COLO668 (cell line): Measurements from ENCODE around the gene ANKZF1.

ENCODE experiments used
- DNase-seq: peaks from one replicate; lab custom pipeline; 2025; ENCODE audit not compliant: unreplicated experiment; lab: John Stamatoyannopoulos, UW

The ANKZF1 gene

DNA sequence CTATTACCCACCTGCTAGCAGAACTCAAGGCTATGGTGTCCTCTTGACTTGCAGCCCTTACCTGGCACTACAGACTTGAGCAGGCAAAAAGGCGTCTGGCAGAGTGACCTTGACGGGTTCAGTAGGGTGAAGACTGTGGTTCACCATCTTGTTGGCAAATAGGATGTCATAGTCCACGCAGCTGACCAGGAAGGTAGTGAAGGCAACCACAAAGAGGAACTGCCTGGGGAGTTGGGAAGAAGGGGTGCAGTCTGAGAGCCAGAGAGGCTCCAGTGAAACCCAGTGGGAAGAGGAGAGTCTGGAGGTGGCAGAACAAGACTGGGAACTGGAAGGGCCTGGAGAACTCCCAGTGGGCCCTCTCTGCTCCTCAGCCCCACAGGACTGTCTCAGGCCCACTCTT is 4.3 kb upstream of the ANKZF1 start:
- no peak for DNase-seq

DNA sequence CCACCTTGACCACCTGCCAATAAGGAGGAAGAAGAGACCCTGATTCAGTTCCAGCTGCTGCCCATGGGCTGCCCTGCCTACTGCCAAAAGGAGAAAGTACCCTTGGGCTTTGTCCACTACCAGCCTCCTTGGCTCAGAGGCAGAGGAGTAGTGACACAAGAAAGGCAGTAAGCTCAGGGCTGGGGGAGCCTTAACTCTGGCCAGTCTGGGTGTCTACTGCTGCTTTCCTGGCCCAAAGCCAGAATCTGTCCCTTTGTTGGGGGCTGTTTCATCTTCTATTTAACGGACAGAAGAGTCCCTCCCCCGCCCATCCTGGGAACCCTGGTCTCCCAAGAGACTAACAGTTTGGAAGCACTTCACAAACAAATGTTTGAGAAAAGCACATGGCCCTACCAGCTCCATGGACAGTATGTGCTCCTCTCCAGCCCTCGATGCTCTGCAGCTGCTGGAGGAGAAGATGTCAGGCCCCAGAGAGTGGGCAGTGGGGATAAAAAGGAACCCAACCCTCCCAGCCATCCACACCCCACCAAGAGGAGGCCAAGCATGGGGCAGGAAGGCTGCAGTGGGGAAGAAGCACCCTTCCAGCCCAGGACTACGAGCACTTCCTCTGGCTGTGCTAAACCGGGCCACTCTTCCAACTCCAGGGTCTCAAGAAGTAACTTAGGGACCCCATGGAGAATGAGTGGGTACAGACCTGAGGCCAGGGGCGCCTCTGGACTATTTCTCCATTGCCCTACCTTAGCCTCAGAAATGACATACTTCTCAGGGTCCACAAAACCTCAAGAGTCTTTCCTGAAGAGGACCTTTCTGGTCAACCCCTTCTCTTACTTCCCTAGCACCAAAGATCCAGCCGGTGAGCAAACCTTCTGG is 1.3 kb upstream of the ANKZF1 start:
- DNase-seq = no peak

DNA sequence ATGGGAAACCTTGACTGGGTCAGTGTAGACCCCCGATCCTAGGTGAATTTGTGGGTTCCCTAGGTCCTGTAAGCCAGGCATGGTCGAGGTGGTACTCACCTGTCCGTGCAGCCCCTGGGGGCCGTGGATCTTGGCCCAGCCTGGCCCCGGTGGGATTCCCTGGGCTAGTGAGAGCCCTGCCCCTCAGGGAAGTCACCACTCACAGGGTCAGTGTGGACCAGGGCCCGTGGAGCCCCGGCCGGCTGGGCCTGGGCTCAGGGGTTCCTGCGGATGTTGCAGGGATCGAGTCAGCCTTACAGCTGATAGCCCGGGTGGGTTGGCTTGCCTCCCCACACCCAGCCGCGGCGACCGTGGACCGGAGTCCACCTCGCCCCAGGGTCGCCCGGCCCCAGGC is 698 bp upstream of the ANKZF1 start:
- no peak for DNase-seq

DNA sequence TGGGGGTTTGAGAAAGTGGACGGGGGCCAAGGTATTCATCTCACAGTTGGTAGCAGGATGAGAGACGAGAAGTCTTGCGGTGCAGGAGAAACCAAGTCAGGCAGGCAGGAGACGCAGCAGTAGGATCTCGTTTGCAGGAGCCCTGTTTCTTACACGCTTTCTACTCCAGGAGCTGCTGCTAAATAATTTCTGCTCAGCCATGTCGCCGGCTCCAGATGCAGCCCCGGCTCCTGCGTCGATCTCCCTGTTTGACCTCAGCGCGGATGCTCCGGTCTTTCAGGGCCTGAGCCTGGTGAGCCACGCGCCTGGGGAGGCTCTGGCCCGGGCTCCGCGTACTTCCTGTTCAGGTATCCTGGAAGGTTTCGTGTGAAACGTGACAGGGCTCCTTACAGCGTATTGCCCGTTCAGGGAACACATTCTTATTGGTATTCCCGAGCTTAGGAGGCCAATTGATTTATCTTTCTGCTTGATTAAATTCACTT is 494 bp downstream of the ANKZF1 start:
- DNase-seq = peak; percentile 67

DNA sequence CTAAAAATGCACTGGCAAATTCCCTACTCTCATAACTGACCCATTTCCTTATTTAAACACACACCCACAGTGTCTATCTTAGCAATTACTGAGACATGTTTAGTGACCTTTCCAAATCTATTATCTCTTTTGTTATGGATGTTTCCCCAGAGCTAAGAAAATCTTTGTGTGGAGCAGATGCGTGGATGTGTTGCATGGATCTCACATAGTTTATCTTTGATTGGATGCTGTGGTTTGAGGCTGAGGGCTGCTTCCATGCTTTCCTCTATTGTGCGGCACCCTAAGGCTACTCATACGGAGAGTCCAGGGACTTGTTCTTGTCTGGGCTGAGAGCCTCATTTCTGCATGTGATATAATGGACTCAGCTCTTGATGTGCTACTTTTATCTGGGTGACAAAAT is 4.7 kb downstream of the ANKZF1 start:
- DNase-seq = no peak

DNA sequence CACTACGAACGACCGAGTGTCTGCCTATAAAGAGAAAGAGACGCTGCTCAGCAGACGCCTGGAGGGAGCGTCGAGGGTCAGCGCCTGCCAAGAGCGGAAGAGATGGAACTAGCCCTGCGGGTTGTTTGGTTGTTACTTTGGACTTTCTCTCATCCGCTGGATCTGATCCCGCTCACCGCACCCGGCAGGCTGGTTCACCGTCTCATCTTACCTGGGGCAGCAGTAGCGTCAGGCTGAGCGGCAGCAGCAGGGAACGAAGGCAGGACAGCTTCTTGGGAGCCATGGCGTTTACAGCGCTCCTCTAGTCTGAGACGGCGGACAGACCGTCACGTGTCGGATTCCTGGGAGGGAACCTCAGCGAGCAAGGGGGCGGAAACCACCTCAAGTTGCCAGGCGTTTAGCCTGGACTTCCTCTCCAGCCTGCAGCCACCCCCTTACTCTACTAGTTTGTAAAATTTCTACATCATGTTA is 13.7 kb downstream of the ANKZF1 start:
- DNase-seq = no peak

DNA sequence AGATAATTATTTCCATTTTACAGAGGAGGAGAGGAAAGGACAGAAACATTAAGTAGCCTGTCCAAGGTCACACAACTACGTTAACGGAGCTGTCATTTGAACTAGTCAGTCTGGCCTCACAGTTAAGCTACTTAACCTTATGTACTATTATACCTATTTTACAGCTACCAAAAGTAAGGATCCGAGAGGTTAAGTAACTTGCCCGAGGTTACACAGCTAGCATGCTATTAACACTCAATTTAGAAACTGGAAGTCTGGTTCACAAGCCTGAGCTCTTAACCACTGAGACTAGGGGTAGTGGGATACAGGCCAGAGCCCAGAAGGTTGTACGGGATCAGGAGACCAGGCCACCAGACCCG is 15.2 kb downstream of the ANKZF1 start:
- DNase-seq = no peak

DNA sequence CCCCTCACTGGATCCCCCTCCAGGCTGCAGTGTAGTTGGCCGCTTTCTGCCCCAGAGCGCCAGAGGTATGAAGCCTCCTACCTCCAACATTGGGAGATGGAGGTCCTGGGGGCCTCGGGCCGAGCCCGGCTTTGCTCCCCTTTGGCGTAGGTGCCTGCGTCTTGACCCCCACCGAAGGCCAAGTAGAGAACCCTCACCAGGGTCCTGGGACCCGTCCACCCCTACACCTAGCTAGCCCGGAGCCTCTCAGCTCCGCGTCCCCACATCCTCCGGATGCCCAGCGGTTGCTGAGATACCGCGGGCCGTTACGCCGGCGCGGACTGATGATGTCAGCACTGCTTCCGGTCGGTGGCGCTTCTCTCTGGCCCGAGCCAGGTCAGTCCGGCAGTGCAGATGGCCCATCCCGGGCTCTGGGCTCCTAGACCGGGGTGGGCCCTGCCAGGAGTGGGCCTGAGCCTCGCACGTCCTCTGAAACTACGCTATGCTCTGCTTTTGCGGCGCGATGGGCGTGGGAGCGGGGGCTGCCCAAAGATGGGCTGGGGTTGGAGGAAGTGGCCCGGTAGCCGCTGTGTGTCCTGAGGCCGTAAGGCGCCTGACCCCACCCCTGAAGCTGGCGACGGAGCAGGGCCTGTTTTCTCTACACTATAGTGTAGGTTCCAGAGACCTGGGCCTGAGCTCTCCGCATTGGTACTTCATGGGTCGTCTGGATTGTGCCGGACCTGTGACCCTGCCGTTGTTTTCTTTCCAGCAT is 15.7 kb downstream of the ANKZF1 start, which contains the start of the genes GLB1L and STK16:
GLB1L (minus strand) TSS at position 297 of the 751 bp plus-strand sequence. CDS start 1,871 bp downstream, outside the sequence.
STK16 (plus strand) TSS at position 332 of the 751 bp plus-strand sequence. CDS start 521 bp downstream, outside the sequence.
- DNase-seq = peak; percentile 95

DNA sequence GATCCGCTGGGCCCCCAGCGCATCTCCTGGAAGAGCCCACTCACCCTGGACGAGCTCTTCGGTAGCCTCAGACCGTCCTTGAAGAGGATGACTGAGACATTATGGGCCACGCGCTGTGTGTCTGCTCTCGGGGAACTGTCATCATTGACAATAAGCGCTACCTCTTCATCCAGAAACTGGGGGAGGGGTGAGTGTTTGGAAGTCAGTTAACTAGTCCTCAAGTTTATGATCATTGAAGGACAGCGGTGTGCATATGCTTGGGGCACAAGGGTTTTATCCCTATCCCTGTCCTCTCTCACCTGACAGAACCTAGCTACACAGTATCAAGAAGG is 16.3 kb downstream of the ANKZF1 start:
- no peak for DNase-seq

DNA sequence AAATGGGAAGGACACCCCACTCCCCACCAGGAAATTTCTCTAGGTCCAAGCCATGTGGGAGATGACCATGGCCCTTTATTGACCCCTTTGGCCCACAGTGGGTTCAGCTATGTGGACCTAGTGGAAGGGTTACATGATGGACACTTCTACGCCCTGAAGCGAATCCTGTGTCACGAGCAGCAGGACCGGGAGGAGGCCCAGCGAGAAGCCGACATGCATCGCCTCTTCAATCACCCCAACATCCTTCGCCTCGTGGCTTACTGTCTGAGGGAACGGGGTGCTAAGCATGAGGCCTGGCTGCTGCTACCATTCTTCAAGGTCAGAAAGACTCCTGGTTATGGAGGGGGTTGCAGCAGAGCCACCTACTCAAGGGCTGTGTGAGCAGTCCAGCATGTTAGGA is 17.0 kb downstream of the ANKZF1 start:
- DNase-seq = no peak

DNA sequence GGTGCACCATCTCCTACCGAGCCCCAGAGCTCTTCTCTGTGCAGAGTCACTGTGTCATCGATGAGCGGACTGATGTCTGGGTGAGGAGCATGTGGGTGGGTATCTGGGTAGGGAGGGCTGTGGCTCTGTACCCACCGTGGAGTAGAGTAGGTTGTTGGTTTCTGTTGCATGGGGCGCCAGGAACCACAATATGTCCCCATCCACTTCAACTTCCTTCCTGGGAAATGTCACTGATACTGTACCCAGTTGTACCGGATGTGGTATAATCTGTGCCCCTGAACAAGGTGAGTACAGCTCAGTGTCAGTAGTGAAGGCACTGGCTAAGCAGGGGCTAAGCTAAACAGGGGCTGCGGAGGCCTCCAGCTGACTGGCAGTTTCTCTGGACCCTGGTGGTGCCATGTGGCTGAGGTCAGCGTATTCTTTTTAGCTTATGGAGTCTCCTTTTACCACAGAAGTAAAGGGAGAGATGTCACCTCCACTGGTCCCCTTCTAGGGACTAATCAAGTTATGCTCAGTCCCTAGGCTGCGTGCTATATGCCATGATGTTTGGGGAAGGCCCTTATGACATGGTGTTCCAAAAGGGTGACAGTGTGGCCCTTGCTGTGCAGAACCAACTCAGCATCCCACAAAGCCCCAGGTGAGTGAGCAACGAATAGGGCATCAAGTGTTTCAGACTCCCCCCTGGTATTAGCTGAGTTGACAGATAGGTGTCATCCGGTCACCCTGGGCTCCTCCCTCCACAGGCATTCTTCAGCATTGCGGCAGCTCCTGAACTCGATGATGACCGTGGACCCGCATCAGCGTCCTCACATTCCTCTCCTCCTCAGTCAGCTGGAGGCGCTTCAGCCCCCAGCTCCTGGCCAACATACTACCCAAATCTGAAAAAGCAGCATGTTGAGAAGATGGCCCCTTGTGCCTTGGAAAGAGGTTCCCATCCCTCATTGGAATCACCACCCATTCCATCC is 18.4 kb downstream of the ANKZF1 start:
- no peak for DNase-seq

DNA sequence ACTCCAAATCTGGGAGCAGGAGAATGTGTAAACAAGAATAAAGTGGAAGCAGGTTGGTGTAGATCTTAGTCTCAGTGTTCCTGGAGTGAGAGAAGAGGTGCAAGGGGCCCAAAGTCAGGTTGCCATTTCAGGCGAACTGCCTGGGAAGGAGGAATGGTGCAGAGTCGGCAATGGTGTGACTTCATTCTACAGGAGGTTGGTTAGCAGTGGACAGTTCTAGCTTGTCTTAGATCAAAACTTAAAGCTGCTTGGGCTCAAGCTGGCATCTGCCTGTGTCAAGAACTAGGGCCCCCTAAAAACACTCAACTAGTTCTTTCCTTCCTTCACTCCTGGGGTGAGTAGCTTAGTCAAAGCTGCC is 19.2 kb downstream of the ANKZF1 start:
- DNase-seq = no peak

DNA sequence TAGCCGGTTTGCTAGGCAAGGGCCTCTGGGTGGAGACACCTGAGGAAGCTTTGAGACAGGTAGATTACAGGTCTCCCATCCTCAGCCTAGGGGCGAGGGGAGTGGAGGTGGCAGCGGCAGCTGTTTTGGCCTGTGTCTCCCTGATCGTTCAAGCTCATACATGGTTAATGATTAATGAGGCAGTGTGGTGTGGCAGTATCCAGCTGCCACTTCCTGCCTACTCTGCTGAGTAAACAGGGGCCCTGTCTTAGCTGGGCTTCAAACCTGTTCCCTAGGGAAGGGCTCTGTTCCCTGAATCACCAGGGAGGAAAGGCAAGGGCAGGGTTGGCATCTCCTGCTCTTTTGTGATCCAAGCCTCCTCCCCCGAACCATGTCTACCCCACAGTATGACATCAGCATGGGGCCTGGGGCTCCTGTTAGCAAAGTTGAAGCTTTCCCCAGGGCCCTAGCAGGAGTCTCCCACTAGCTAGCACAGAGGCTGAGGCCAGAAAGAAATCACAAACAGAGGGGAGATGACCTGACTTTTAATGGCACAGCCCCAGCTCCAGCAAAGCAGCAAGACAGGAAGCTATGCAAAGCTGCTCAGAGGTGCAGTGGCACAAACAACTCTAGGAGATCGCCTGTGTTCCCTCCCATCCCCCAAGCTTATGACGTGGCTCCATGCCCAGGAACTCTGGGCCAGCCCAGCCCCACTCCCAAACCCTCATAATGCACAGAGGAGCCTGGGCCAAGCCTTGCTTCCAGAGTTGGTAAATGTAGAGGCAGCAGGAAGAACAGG is 19.8 kb downstream of the ANKZF1 start:
- DNase-seq = peak; percentile 89

DNA sequence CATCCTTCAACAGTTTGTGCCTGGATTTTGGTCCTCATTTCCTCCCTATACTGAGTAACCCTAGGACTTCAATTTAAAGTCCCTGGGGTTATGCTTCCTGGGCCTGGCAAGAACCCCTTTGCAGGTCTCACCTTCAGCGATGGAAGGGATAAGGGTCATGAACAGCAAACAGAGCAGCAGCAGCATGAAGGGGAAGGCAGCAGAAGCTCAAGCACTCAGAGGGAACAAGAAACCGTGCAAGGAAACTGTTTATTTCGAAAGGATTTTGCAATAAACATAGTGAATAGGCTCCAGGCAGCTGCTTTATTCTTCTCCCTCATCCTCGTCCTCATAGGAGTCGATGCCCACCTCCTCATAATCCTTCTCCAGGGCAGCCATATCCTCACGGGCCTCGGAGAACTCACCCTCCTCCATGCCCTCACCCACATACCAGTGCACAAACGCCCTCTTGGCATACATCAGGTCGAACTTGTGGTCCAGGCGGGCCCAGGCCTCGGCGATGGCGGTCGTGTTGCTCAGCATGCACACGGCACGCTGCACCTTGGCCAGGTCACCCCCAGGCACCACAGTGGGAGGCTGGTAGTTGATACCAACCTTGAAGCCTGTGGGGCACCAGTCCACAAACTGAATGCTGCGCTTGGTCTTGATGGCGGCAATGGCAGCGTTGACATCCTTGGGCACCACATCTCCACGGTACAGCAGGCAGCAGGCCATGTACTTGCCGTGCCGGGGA is 20.6 kb downstream of the ANKZF1 start:
- no peak for DNase-seq

DNA sequence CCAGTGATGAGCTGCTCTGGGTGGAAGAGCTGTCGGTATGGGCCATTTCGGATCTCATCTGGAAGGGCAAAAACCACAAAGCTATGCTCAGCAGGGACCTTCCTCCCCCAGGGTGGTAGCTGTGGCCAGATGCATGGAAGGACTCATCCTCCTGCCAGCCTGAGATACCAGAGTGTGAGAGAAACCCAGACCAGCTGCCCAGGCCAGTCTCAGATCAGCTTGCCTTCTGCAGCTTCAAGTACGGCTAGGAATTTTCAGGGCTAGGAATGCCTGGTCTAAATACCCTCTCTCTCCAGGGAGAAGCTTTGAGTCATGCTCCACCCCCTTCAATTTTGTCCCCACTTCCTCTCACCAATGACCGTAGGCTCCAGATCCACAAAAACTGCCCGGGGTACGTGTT is 22.1 kb downstream of the ANKZF1 start:
- no peak for DNase-seq

DNA sequence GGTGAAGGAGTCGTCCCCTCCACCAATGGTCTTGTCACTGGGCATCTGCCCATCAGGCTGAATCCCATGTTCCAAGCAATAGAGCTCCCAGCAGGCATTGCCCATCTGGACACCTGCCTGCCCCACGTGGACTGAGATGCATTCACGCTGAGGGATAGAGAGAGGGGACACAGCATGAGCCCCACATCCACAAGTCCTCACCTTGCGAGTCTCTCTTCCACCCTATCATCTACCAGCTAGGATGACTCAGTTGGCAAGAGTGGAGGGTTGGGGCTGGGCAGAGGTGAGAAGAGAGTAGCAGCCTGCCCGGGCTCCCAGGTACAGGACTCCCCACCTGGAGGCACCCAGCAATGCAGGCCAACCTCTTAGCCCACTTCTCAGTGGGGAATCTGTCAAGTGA is 22.5 kb downstream of the ANKZF1 start:
- peak; percentile 60 for DNase-seq

DNA sequence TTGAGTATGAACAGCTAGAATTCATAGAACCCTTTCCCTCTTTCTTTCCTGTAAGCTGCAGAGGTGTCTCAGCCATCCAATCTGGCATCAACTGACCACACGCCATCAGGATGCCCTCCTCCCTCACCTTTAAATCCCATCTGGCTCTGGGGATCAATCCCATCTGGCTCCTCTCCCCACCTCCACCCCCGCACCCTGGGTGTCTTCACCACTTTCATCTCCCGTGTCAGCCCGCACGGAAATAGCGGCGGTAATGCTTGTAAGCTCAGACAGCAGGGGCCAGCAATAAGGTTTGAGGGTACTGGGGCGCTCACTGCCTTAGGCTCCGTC is 22.9 kb downstream of the ANKZF1 start:
- peak; percentile 63 for DNase-seq

DNA sequence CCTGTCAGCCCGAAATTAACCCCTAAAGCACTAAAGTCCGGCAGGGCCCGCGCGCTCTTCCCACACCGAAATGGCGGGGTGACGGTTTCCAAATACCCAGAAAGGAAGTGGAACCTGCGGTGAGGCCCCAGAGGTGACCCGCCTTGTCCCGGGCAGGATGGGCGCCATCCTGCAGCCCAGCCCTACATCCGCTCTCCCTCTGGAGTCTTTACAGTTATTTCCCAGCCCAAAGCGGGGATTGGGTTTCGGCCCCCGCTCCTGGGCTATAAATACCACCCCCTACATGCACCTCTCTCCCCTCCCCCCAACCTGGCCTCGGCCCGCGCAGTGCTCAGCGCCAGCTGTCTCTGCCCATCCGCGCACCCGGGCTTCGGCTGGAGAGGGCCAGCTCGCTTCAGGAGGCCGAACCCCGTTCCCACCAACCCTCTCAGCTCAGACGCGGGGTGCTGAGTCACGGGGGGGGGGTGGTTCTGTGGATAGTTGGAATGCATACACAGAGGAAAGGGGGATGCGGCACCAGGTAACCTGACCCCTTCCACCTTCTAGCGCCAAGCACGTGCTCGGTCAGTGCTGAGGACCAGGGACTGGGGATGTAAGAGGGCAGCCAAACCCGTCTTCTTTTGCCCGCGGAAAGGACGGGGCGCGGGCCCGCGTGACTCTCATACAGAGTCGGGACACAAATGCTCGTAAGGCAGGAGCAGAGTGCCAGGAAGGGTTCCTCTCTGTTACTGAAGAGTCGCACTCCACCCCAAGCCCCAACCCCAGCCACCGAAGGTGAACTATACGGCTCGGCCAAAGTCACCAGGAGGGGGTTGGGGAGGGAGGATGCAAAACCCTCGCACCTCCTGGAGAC is 23.5 kb downstream of the ANKZF1 start, which contains the start of gene TUBA4B:
TUBA4B (plus strand) TSS at position 344 of the 853 bp plus-strand sequence; CDS start at position 509, 165 bp downstream.
- DNase-seq = peak; percentile 76
